ENCODE results near the gene C7orf57.

GRCh38 chr7:48031111-48031510, 4.2 kb upstream of the C7orf57 start:
- TF ChIP-seq CREB1 (CRISPR knock-in tag; IDR thresholded peaks at IDR 0.05) (no peak), CTCF (IDR thresholded peaks at IDR 0.05) (no peak), PREB (CRISPR knock-in tag; IDR thresholded peaks at IDR 0.05; ENCODE audit: borderline replicate concordance) (no peak), TEAD4 (CRISPR knock-in tag; IDR thresholded peaks at IDR 0.05) (no peak), PRRX2 (CRISPR knock-in tag; IDR thresholded peaks at IDR 0.05) (no peak), SMAD4 (CRISPR knock-in tag; IDR thresholded peaks at IDR 0.05) (no peak), ZNF512 (CRISPR knock-in tag; IDR thresholded peaks at IDR 0.05; ENCODE audit: borderline replicate concordance) (no peak), MXD4 (CRISPR knock-in tag; IDR thresholded peaks at IDR 0.05; ENCODE audit: borderline replicate concordance) (no peak), GTF2I (CRISPR knock-in tag; conservative IDR thresholded peaks at IDR 0.05) (no peak), NFYB (CRISPR knock-in tag; conservative IDR thresholded peaks at IDR 0.05; ENCODE audit: low read depth) (no peak)
- TF ChIP-seq, protein P1, sequence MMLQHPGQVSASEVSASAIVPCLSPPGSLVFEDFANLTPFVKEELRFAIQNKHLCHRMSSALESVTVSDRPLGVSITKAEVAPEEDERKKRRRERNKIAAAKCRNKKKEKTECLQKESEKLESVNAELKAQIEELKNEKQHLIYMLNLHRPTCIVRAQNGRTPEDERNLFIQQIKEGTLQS (CRISPR knock-in tag; conservative IDR thresholded peaks at IDR 0.05) = no peak
- TF ChIP-seq, protein P2, sequence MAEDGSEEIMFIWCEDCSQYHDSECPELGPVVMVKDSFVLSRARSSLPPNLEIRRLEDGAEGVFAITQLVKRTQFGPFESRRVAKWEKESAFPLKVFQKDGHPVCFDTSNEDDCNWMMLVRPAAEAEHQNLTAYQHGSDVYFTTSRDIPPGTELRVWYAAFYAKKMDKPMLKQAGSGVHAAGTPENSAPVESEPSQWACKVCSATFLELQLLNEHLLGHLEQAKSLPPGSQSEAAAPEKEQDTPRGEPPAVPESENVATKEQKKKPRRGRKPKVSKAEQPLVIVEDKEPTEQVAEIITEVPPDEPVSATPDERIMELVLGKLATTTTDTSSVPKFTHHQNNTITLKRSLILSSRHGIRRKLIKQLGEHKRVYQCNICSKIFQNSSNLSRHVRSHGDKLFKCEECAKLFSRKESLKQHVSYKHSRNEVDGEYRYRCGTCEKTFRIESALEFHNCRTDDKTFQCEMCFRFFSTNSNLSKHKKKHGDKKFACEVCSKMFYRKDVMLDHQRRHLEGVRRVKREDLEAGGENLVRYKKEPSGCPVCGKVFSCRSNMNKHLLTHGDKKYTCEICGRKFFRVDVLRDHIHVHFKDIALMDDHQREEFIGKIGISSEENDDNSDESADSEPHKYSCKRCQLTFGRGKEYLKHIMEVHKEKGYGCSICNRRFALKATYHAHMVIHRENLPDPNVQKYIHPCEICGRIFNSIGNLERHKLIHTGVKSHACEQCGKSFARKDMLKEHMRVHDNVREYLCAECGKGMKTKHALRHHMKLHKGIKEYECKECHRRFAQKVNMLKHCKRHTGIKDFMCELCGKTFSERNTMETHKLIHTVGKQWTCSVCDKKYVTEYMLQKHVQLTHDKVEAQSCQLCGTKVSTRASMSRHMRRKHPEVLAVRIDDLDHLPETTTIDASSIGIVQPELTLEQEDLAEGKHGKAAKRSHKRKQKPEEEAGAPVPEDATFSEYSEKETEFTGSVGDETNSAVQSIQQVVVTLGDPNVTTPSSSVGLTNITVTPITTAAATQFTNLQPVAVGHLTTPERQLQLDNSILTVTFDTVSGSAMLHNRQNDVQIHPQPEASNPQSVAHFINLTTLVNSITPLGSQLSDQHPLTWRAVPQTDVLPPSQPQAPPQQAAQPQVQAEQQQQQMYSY (CRISPR knock-in tag; IDR thresholded peaks at IDR 0.05) = no peak

Measured in WTC11 (cell line).